Occipital lobe (tissue), 2 donors: ENCODE data around the gene TEDC1. TPM values are rescaled to one million over a fixed set of nuclear protein-coding genes. Genes with fewer than 3 reads are reported as not detected.
"Not testable (repeated sequence)": the region's sequence is repeated elsewhere in the genome, so short reads cannot be mapped to it uniquely, and the experiment has no call there.

Experiments
- DNase-seq: peaks from one replicate; lab custom pipeline; 2025; lab: John Stamatoyannopoulos, UW
- total RNA-seq: library from RNA; depleted of rRNA; stranded (reverse); fragments of >200 nt; gene quantifications from one replicate; pipeline ENCODE4 v1.2.3, GENCODE V29; 2014

Gene TEDC1
- total RNA-seq, 1 donor from 2014 or later, result 5.6 TPM

GRCh38 chr14:105537580-105538474 is 46.8 kb downstream of the TEDC1 start:
- DNase-seq, result peak; percentile 20

DNA sequence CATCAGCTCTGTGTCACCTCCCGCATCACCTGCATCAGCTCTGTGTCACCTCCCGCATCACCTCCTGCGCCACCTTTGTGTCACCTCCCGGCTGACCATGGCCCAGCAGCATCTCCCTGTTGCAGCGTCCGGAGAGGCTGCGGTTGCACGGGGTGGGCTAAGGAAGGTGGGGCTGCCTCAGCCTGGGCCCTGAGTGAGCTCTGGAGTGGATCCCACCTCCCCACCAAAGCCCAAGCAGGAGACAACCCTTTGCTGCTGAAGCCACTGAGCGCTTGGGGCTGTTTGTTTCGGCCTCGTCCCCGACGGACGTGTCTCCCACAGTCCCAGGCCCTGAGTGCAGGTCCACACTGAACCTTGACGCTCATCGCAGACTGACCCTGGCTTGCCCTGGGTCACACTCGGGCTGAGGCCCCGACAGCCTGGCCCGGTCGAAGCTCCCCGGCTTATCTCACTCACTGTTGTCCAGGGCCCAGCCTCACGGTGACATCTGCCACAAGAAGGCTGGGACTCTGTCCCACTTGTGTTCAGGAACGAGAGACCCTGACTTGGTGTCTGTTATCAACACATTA is 47.5 kb downstream of the TEDC1 start:
- DNase-seq, result no peak

DNA sequence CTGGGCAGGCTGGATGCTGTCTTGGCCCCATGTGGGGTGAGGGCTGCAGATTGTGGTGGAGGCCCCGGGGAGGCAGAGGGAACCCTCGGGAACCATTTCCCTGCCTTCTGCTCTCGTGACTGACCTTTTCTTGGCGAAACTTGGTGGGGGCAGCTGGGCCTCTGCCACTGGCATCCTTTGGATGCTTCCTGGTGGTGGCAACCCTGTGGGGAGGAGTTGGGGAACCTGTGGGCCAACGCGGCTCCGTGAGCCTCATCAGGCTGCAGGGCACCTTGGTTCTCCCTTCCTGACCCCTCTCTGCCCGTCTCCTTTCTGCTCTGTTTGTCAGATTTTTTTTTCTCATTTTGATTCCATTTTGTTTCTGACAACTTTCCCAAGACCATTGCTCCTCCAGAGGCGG is 49.8 kb downstream of the TEDC1 start:
- no peak for DNase-seq

DNA sequence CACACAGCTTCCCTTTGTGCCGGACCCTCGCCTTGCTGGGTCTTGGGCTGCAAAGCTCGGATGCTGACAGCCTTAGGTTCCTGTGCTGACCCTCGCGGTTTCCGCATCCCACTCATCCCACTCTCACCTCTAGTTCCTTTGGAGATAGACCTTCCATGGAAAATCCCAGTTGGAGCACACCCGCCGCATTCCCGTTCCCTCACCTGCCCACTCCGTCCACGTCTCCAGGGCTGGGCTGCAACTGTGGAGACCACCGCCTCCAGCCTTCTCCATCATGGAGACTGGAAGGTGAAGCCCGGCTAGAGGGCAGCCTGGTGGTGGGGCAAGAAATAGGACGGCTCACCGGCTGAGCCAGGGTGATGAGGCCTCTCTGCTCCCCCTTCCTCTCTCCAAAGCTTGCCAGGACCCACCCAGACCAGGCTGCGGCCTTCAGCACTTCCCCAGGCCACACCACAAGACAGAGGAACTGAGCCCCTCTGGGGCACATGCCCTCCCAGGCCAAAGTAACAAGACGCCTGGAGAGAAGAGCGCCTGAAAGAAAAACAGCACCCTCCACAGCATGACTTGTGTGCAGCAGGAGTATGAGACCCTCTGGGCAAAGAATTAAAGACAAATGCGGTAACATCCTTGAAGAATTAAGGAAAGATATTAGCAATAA is 50.3 kb downstream of the TEDC1 start:
- DNase-seq, result no peak

DNA sequence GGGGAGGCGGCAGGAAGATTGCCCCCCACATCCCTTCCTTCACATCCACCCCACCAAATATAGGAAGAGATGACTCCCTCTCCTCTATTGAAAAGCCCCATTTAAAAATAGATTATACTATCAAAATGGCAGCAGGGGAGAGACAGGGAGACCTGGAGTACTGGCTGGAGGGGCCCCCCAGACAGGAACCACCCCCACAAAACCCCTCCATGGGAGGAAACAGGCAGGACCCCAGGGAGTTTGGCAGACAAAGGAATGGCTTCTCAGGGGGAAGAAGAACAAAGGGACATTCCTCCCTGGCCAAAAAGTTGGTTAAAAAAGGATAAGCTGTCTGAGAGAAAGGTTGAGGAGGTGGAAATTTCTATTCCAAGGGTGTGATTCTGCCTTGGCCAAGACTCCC is 54.6 kb downstream of the TEDC1 start:
- not testable (repeated sequence) for DNase-seq

GRCh38 chr14:105546410-105546809 is 55.4 kb downstream of the TEDC1 start:
- not testable (repeated sequence) for DNase-seq

GRCh38 chr14:105547072-105547471 is 56.0 kb downstream of the TEDC1 start:
- DNase-seq, result not testable (repeated sequence)

GRCh38 chr14:105547741-105548169 is 56.7 kb downstream of the TEDC1 start:
- no peak for DNase-seq

Other genes with a start within 250 kb of the TEDC1 start
- 45.4 TPM for gene BTBD6, start 242.7 kb upstream of the TEDC1 start, total RNA-seq
- 61.1 TPM for gene BRF1, start 190.2 kb upstream of the TEDC1 start, total RNA-seq
- 75.8 TPM for gene PACS2, start 176.5 kb upstream of the TEDC1 start, total RNA-seq
- 0.31 TPM for gene TEX22, start 92.7 kb upstream of the TEDC1 start, total RNA-seq
- gene MTA1, start 71.4 kb upstream of the TEDC1 start, total RNA-seq, result 37.0 TPM
- gene CRIP2, start 16.4 kb upstream of the TEDC1 start, total RNA-seq, result 70.2 TPM
- 0.94 TPM for gene CRIP1, start 4.4 kb upstream of the TEDC1 start, total RNA-seq
- gene TMEM121, start 35.3 kb downstream of the TEDC1 start, total RNA-seq, result 23.1 TPM